ENCODE data around the gene PTPN9. TPM values are rescaled to one million over a fixed set of nuclear protein-coding genes. Genes with fewer than 3 reads are reported as not detected.

PTPN9 gene
- total and polyA plus RNA-seq, 2 of the 4 experiments (the other 2 are of a cell fraction) = 26.5 to 38.9 TPM

DNA sequence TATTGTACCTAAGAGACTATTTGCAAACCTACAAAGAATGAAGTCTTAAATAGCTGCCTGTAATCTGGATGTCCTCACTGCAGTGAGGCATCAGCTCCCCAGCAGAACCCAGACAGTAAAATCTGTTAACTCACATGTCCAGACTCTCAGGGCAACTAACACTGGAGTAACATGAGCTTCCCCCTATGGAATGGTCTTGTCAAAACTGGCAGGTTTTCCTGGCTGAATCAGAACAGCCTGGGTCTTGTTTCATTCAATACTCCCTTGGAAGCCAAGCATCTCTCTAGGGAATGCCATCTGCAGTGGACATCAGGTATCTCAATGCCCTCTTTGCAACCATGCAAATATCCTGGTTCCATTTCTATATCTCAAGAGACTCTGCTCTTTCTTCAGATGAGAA is 24.4 kb downstream of the PTPN9 start:
- Histone ChIP-seq H3K27ac (ENCODE audit: insufficient read depth, low read length) (no peak overlapping the region), H3K4me3 (ENCODE audit: insufficient read depth, low read depth, low read length) (no peak overlapping the region), H4K20me1 (ENCODE audit: insufficient read depth, low read length) (peaks cover 48% of the 10 kb centered on the region), H3K9me1 (ENCODE audit: insufficient read depth, low read length) (peaks cover 5% of the 10 kb centered on the region; the same call in 1 of the 2 replicates), H3K4me1 (ENCODE audit: control insufficient read depth, insufficient read depth, low read length) (no peaks in the 10 kb centered on the region), H4K5ac (ENCODE audit: low read depth, low read length) (no peak overlapping the region), H3K4ac (ENCODE audit: low read depth, low read length) (no peak overlapping the region), H3K36me3 (ENCODE audit: control insufficient read depth, insufficient read depth, low read length) (no peaks in the 10 kb centered on the region), H2AK5ac (ENCODE audit: low read depth, low read length) (no peak overlapping the region), H3K9me3 (ENCODE audit: control insufficient read depth, insufficient read depth, low read length) (no peaks in the 10 kb centered on the region), H2BK5ac (ENCODE audit: low read depth, low read length, poor library complexity, severe bottlenecking) (no peak overlapping the region), H4K91ac (ENCODE audit: insufficient read depth, low read depth, low read length) (no peak overlapping the region), H2BK20ac (ENCODE audit: low read depth, low read length) (no peak overlapping the region), H3K23ac (ENCODE audit: low read depth, low read length) (no peak overlapping the region), H3K79me1 (ENCODE audit: low read depth in 1 of 2, low read length in 2 of 2) (peaks cover 41 to 69% of the 10 kb centered on the region in 2 experiments), H3K18ac (ENCODE audit: low read depth, low read length) (no peak overlapping the region), H2BK15ac (ENCODE audit: low read depth, low read length) (no peak overlapping the region), H3K56ac (ENCODE audit: extremely low read depth, insufficient read depth, low read length) (no peak overlapping the region), H3K14ac (replicated peaks; ENCODE audit: low read depth, low read length) (no peak overlapping the region), H2AFZ (replicated peaks; ENCODE audit: low read length, poor library complexity) (no peak overlapping the region), H3K4me2 (ENCODE audit: low read depth, low read length) (no peak overlapping the region), H4K8ac (ENCODE audit: low read depth in 2 of 2, low read length in 2 of 2) (no peak overlapping the region), H3K27me3 (ENCODE audit: control insufficient read depth, insufficient read depth, low read length) (no peaks in the 10 kb centered on the region), H2BK120ac (ENCODE audit: low read depth, low read length) (no peak overlapping the region), H3K9ac (ENCODE audit: low read depth, low read length) (no peak overlapping the region), H2AK9ac (replicated peaks; ENCODE audit: low read depth, low read length, poor library complexity) (no peak overlapping the region)
- ChIA-PET POLR2A (ENCODE audit: unreplicated experiment) (no interaction called here), CTCF (interaction anchor here (1.9 kb wide), 1 partner anchor 66 kb away, joined by 4 read pairs; no protein-coding TSS in a partner anchor)
- DNase-seq = peak; percentile 88
- BruUV-seq (replicated peaks) = no TSS peak
- intact Hi-C loops (cut with micrococcal nuclease) = no loop called here
- TF ChIP-seq RAD21 (IDR thresholded peaks at IDR 0.05; ENCODE audit: low read length) (no peak), MXI1 (IDR thresholded peaks at IDR 0.05; ENCODE audit: borderline replicate concordance, low read depth, low read length) (0 out of 2 replicates have a peak, but pooled peaks have one; percentile 35)
- dilution Hi-C loops (cut with HindIII; ENCODE audit: low sequenced_read_pairs, unreplicated experiment) = no loop called here
- in situ Hi-C loops (cut with MboI; ENCODE audit: low sequenced_read_pairs) = no loop called here
- peak; percentile 94 for ATAC-seq (ENCODE audit: low read depth)
